GM18870 (cell line): Measurements from ENCODE around the gene TIMP3.

ENCODE experiments used
- ATAC-seq: cut with Tn5 transposase; IDR thresholded peaks from one replicate; pipeline ENCODE4 v1.9.1; 2021; ENCODE audit warnings: moderate library complexity; ENCODE audit not compliant: unreplicated experiment

The TIMP3 gene

GRCh38 chr22:32877196-32877595, 75.7 kb downstream of the TIMP3 start:
- ATAC-seq = no peak

GRCh38 chr22:32879550-32879949, 78.0 kb downstream of the TIMP3 start:
- no peak for ATAC-seq

- ATAC-seq = no peak
Measured at GRCh38 chr22:32880061-32880460, 78.6 kb downstream of the TIMP3 start.

- no peak for ATAC-seq
Measured at GRCh38 chr22:32880505-32880892, 79.0 kb downstream of the TIMP3 start.

- no peak for ATAC-seq
Measured at GRCh38 chr22:32880893-32881596, 79.5 kb downstream of the TIMP3 start.

- ATAC-seq = no peak
Measured at GRCh38 chr22:32882360-32882755, 80.9 kb downstream of the TIMP3 start.

DNA sequence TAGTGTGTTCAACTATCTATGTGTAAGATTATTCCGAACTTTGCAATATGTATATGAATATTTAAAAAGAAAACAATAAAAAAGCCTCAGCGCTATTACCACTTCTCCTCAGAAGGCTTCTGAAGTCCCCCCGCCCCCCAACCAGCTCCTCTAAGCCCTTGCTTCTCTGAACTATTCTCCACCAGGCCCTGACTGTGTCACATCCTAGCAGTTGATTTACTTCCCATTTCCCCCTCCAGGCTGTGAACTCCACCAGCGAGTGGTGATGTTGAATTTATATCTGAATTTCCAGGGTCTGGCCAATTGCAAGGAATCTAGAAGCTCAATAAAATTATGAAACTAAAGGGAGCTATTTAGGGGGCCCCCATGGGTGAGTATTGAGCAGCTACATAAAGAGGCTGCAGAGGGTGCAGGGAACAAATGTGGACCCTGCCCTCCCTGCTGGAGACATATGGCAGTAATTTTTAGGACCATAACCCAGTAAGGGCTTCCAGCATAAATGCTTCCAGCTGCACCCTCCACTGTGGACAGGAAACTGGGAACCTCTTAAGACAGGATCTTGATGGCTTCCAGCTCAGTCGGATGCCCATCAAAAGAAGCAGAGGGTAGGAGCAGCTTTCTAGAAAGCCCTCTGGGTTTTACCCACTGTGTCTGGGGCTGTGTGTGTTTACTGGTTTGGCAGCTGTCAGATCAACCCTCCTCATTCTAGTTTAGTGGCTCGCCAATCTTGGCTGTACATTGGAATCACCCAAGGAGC, 81.4 kb downstream of the TIMP3 start:
- no peak for ATAC-seq

GRCh38 chr22:32887324-32887980, 85.9 kb downstream of the TIMP3 start:
- no peak for ATAC-seq

GRCh38 chr22:32888976-32889375, 87.5 kb downstream of the TIMP3 start:
- no peak for ATAC-seq

DNA sequence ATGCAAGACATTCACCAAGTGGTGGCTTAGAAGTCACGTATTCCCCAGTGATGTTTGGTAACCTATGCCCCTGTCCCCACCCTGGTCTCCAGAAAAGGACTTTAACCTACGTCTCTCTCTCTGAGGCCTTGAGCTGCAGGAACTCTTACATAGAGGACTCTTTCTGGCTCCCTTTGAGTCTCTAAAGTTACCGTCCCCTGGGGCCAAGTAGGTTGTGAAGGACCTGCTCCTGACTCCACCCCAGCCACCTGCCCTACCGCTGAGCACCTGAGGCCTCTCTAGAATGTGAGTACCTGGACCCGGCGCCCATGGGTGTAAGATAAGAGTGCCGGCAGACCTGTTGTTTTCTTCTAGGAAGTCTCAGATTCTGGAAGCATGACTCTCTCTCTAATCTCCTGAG, 95.4 kb downstream of the TIMP3 start:
- ATAC-seq = no peak

DNA sequence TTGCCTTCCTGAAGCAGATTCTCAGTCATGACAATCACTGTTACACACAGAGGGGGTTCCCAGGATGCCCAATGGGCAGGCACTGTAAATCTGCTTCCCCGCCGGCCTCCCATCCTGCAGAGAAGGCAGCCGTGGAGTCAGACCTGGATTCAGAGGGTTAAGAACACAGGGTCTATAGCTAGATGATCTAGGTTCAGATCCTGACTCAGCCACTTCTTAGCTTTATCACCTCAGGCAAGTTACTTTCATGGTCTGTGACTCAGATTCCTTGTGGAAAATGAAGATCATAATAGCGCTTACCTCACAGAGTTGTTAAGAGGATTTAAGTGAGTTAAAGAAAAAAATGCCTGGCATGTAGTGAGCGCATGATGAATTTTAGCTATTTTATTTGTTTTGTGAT, 95.9 kb downstream of the TIMP3 start:
- no peak for ATAC-seq

- no peak for ATAC-seq
Measured at GRCh38 chr22:32900886-32901635, 99.6 kb downstream of the TIMP3 start.

DNA sequence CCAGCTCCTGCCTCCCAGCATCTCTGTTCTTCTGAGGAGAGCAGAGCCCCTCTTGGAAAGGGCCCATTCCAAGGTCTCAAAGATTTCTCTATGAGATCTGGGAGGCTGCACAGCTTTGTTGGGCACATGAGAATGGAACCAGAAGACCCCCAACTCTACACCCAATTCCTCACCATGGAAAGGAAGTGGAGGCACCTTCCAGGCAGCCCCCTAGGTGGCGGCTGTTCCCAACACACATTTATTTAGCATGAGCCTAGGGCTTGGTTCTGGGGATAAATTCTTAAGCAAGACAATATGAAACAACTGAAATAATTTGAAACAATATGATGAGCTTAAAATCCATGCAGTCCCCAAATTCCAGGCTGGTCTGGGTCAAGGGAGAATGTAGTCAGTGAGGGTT, 100.4 kb downstream of the TIMP3 start:
- no peak for ATAC-seq

DNA sequence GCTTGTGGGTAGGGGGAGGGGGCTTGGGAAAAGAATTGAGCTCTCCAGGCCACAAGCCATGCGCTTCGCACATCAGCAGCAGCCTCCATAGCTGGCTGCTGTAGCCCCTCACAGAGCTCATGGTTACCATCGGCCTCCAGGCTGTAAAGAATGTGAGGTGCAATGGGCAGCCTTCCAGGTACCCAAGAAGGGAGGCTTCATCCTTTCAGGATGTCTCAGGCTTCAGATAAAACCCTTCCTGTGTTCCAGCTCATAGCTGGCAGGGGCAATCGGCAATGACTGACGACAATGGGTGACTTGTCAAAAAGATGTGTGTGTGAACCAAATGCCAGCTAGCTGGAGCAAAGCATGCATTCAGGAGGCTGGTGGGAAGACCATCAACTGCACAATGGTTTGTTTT, 102.0 kb downstream of the TIMP3 start:
- ATAC-seq = no peak

GRCh38 chr22:32904044-32904443, 102.5 kb downstream of the TIMP3 start:
- ATAC-seq = no peak

DNA sequence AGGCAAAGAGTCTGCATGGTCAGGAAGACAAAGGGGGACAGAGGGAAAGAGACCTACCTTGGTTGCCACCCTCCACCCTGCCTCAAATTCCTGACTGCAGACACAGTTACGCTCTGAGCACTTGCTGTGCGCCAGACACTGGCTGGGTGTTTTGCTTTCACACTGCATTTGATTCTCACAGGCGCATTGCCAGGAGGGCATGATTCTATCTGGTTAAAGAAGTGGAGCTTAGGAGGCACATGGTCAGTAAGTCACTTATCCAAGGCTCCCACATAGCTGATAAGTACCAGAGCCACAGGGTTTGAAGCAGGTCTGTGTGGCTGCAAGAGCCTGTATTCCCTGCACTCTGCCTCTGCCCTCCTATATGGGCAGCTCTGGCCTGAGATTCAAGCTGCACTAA, 103.9 kb downstream of the TIMP3 start:
- no peak for ATAC-seq

GRCh38 chr22:32909581-32910428, 108.3 kb downstream of the TIMP3 start:
- no peak for ATAC-seq

- no peak for ATAC-seq
Measured at GRCh38 chr22:32910429-32910772, 108.9 kb downstream of the TIMP3 start.

- ATAC-seq = no peak
Measured at GRCh38 chr22:32911503-32911902, 110.0 kb downstream of the TIMP3 start.
